K562 (cell line): ENCODE data around the gene GFAP. TPM values are rescaled to one million over a fixed set of nuclear protein-coding genes. Genes with fewer than 3 reads are reported as not detected.

ENCODE experiments used
- BCOR ChIP-seq: fragments of 450-650 bp; IDR thresholded peaks from 2 replicates; pipeline ENCODE4 v1.6.1; 2016
- CREB1 ChIP-seq, 2 experiments: sonication (generic) in 1 of 2; formaldehyde crosslinking in 1 of 2; IDR thresholded peaks; 2 replicates each; pipeline versions ENCODE4 v1.6.1 to v1.8.0; 2012 to 2022; ENCODE audit warnings: inconsistent platforms in 1 of 2, mild to moderate bottlenecking in 1 of 2, missing genetic modification reagents in 1 of 2, moderate library complexity in 1 of 2
- CREM ChIP-seq: IDR thresholded peaks from 2 replicates; pipeline ENCODE4 v1.6.1; 2014; ENCODE audit warnings: antibody characterized with exemption, low read depth
- ETV1 ChIP-seq: fragments of 450-650 bp; conservative IDR thresholded peaks from 2 replicates; pipeline ENCODE4 v1.6.1; 2016; ENCODE audit warnings: missing genetic modification characterization, control low read depth, low read depth, missing compliant biosample characterization
- GABPB1 ChIP-seq: sonication (generic); formaldehyde crosslinking; IDR thresholded peaks from 2 replicates; pipeline ENCODE4 v1.8.0; 2022; ENCODE audit warnings: mild to moderate bottlenecking, missing genetic modification reagents
- GTF2E2 ChIP-seq: fragments of 200-800 bp; sonication (Bioruptor generic); IDR thresholded peaks from 2 replicates; pipeline ENCODE4 v1.6.1; 2016; ENCODE audit warnings: missing genetic modification characterization, missing compliant biosample characterization
- HNRNPUL1 ChIP-seq: fragments of 200-400 bp; formaldehyde crosslinking; IDR thresholded peaks from 2 replicates; pipeline ENCODE4 v1.6.1; 2017; ENCODE audit warnings: low read length
- IRF2 ChIP-seq: sonication (generic); formaldehyde crosslinking; IDR thresholded peaks from 2 replicates; pipeline ENCODE4 v1.8.1; 2022; ENCODE audit warnings: mild to moderate bottlenecking, missing genetic modification reagents
- MCM5 ChIP-seq: fragments of 450-650 bp; IDR thresholded peaks from 2 replicates; pipeline ENCODE4 v1.6.1; 2016; ENCODE audit warnings: low read depth
- MECOM ChIP-seq: fragments of 250-450 bp; sonication (Bioruptor Pico); IDR thresholded peaks from 2 replicates; pipeline ENCODE4 v1.8.0; 2022; ENCODE audit warnings: inconsistent platforms
- MNT ChIP-seq, 2 experiments: fragments of 450-650 bp; conservative IDR thresholded peaks; 2 replicates each; pipeline ENCODE4 v1.6.1; 2017; ENCODE audit warnings: mild to moderate bottlenecking in 2 of 2, moderate library complexity in 2 of 2
- MTF1 ChIP-seq: fragments of 250-450 bp; sonication (Bioruptor Pico); IDR thresholded peaks from 2 replicates; pipeline ENCODE4 v1.9.0; 2021; ENCODE audit warnings: moderate library complexity, mild to moderate bottlenecking, inconsistent platforms, borderline replicate concordance
- NUFIP1 ChIP-seq: fragments of 450-650 bp; IDR thresholded peaks from 2 replicates; pipeline ENCODE4 v1.6.1; 2018; ENCODE audit not compliant: partially characterized antibody
- PCBP2 ChIP-seq: fragments of 200-400 bp; formaldehyde crosslinking; IDR thresholded peaks from 2 replicates; pipeline ENCODE4 v1.6.1; 2018; ENCODE audit warnings: low read length, low read depth, mild to moderate bottlenecking, moderate library complexity; ENCODE audit not compliant: poor library complexity, severe bottlenecking
- PHB2 ChIP-seq: fragments of 450-650 bp; IDR thresholded peaks from 2 replicates; pipeline ENCODE4 v1.6.1; 2017; ENCODE audit warnings: low read depth
- POLR2G ChIP-seq: fragments of 200-400 bp; formaldehyde crosslinking; IDR thresholded peaks from 2 replicates; pipeline ENCODE4 v1.6.1; 2017; ENCODE audit warnings: low read depth, mild to moderate bottlenecking, antibody characterized with exemption, low read length, moderate library complexity
- PYGO2 ChIP-seq: fragments of 450-650 bp; IDR thresholded peaks from 2 replicates; pipeline ENCODE4 v1.6.1; 2016; ENCODE audit warnings: mild to moderate bottlenecking, missing genetic modification characterization, moderate library complexity, missing compliant biosample characterization
- SNRNP70 ChIP-seq: fragments of 200-400 bp; formaldehyde crosslinking; optimal IDR thresholded peaks from 2 replicates; pipeline ENCODE3; 2017; ENCODE audit warnings: low read depth, low read length
- TBL1XR1 ChIP-seq, 2 experiments: IDR thresholded peaks; 2 replicates each; pipeline ENCODE4 v1.6.1; 2012; ENCODE audit warnings: improper control_type of control experiment in 2 of 2, low read length in 2 of 2, mild to moderate bottlenecking in 1 of 2
- TRIM24 ChIP-seq, 2 experiments: fragments of 450-650 bp; IDR thresholded peaks; 2 replicates each; pipeline ENCODE4 v1.6.1; 2016
- XRCC4 ChIP-seq: IDR thresholded peaks from one replicate; pipeline ENCODE4 v1.6.1; 2011; ENCODE audit not compliant: insufficient read depth, insufficient read length; ENCODE audit errors: extremely low read depth
- ZBTB2 ChIP-seq: fragments of 450-650 bp; IDR thresholded peaks from 2 replicates; pipeline ENCODE4 v1.6.1; 2016; ENCODE audit warnings: antibody characterized with exemption
- ZNF212 ChIP-seq: fragments of 450-650 bp; formaldehyde crosslinking; IDR thresholded peaks from 2 replicates; pipeline ENCODE4 v1.4.0; 2020; ENCODE audit warnings: mild to moderate bottlenecking
- ZNF239 ChIP-seq: fragments of 250-450 bp; sonication (Bioruptor Pico); IDR thresholded peaks from 2 replicates; pipeline ENCODE4 v1.4.0; 2020; ENCODE audit warnings: mild to moderate bottlenecking
- ZNF561 ChIP-seq: fragments of 450-650 bp; formaldehyde crosslinking; conservative IDR thresholded peaks from 2 replicates; pipeline ENCODE4 v1.4.0; 2020; ENCODE audit warnings: mild to moderate bottlenecking, moderate library complexity
- ZNF584 ChIP-seq: fragments of 200-800 bp; sonication (Bioruptor generic); IDR thresholded peaks from 2 replicates; pipeline ENCODE4 v1.6.1; 2016; ENCODE audit warnings: low read depth, mild to moderate bottlenecking, missing genetic modification characterization, missing compliant biosample characterization
- polyA plus RNA-seq, 8 experiments: library from polyadenylated mRNA; depleted of rRNA in 4 of 8; stranded (reverse) in 5 of 8; unstranded in 3 of 8; fragments of >200 nt; fragmentation: Nextera tagmentation in 2 of 8; fragmentation: Illumina TruSeq in 1 of 8; extraction: Ambion mirVana in 2 of 8; extraction: Trizol in 1 of 8; gene quantifications; 2 replicates each; pipeline versions ENCODE4 v1.2.1 to v1.2.3, GENCODE V29; 2011 to 2014; ENCODE audit warnings: inconsistent platforms in 1 of 8, missing spikeins in 1 of 8
- total RNA-seq, 7 experiments: library from RNA; depleted of rRNA in 6 of 7; stranded (reverse); fragments of >200 nt in 6 of 7; fragmentation: Illumina TruSeq in 2 of 7; extraction: Trizol in 2 of 7; gene quantifications; 2 replicates each; pipeline versions ENCODE4 v1.2.1 to v1.2.3, GENCODE V29; 2011 to 2021; ENCODE audit warnings: low replicate concordance in 1 of 7

GFAP gene
- total and polyA plus RNA-seq, 9 of the 15 experiments (the other 6 are each of a cell fraction or from before 2014, with no cell fraction given), result 0.07 to 1.4 (median 0.60) TPM; not detected in 1

GRCh38 chr17:44906010-44906646, 9.2 kb downstream of the GFAP start (continued):
- no peak for TF ChIP-seq ZBTB2
- no peak for TF ChIP-seq NUFIP1
- TF ChIP-seq ZNF239 (CRISPR knock-in tag), result no peak
- TF ChIP-seq PHB2, result no peak
- peak; percentile 90; the same call in 1 of the 2 replicates for TF ChIP-seq ZNF584 (CRISPR knock-in tag)
- TF ChIP-seq IRF2 (CRISPR knock-in tag), result no peak
- TF ChIP-seq XRCC4, result no peak
- TF ChIP-seq MTF1, result no peak
- TF ChIP-seq ZNF212, result no peak
- no peak for TF ChIP-seq ZNF561 (CRISPR knock-in tag)
- TF ChIP-seq CREM, result peak; percentile 14; the same call in 1 of the 2 replicates
- TF ChIP-seq POLR2G, result no peak
- peak in 1 of 2 experiments; percentile 48; a peak in 1 of 4 replicates for TF ChIP-seq TRIM24 (IDR thresholded peaks at IDR 0.05)
- no peak for TF ChIP-seq MECOM (CRISPR knock-in tag)
- TF ChIP-seq BCOR, result no peak
- TF ChIP-seq HNRNPUL1, result no peak
- TF ChIP-seq MNT (conservative IDR thresholded peaks at IDR 0.05), result 0 out of 4 replicates have a peak, but pooled peaks of 1 of the 2 experiments have one; percentile 18
- no peak for TF ChIP-seq GTF2E2 (tag)
- TF ChIP-seq CREB1 (IDR thresholded peaks at IDR 0.05), result no peak
- peak; percentile 32; the same call in 1 of the 2 replicates for TF ChIP-seq CREB1 (CRISPR knock-in tag; IDR thresholded peaks at IDR 0.05)
- peak; percentile 57; the same call in 1 of the 2 replicates for TF ChIP-seq ETV1 (tag)
- TF ChIP-seq PYGO2, result no peak
- TF ChIP-seq TBL1XR1 (IDR thresholded peaks at IDR 0.05; ENCODE audit: low read length in 2 of 2), result no peak
- TF ChIP-seq SNRNP70, result no peak
- no peak for TF ChIP-seq MCM5
- no peak for TF ChIP-seq PCBP2
- peak; percentile 43 for TF ChIP-seq GABPB1 (CRISPR knock-in tag)
